Mesodermal cell (in vitro differentiated cells): ENCODE measurements around the gene NAT9.

Source experiments
- H3K27ac ChIP-seq: 2 replicates; pipeline ENCODE4 v1.7.0; 2013; ENCODE audit warnings: mild to moderate bottlenecking, low read depth, low read length, moderate library complexity; ENCODE audit not compliant: severe bottlenecking
- H3K36me3 ChIP-seq: 2 replicates; pipeline ENCODE4 v1.7.1; 2013; ENCODE audit warnings: mild to moderate bottlenecking, low read length, moderate library complexity; ENCODE audit not compliant: control insufficient read depth, insufficient read depth
- H3K4me1 ChIP-seq: one replicate; pipeline ENCODE4 v1.7.1; 2013; ENCODE audit warnings: mild to moderate bottlenecking, low read length; ENCODE audit not compliant: insufficient read depth, control insufficient read depth, poor library complexity, severe bottlenecking
- H3K4me3 ChIP-seq: 2 replicates; pipeline ENCODE4 v1.7.0; 2013; ENCODE audit warnings: low read length, control low read depth, mild to moderate bottlenecking; ENCODE audit not compliant: insufficient read depth, poor library complexity, severe bottlenecking; ENCODE audit errors: extremely low read depth
- H3K9me3 ChIP-seq: 2 replicates; pipeline ENCODE4 v1.7.1; 2013; ENCODE audit warnings: mild to moderate bottlenecking, low read length, moderate library complexity; ENCODE audit not compliant: control insufficient read depth
- WGBS, 2 experiments: methylation state at CpG; one replicate each; pipeline ENCODE4 v1.1.5; 2013; ENCODE audit warnings: missing lambda C conversion rate in 2 of 2; ENCODE audit not compliant: insufficient coverage in 2 of 2; 5-methylcytosine and 5-hydroxymethylcytosine counted together

The NAT9 gene

GRCh38 chr17:74815550-74816370 lies 39.6 kb upstream of the NAT9 start:
- no peak overlapping the region for H3K4me3 ChIP-seq
- no peak overlapping the region for H3K27ac ChIP-seq
- H3K9me3 ChIP-seq, result no peaks in the 10 kb centered on the region
- WGBS, 2 experiments, result 72 to 78% methylated on average over 12 to 15 of the region's 15 CpGs
- H3K36me3 ChIP-seq, result peaks cover 50% of the 10 kb centered on the region
- H3K4me1 ChIP-seq, result peaks cover 10% of the 10 kb centered on the region

- Histone ChIP-seq H3K4me3 (no peak overlapping the region), H3K4me1 (peaks cover 10% of the 10 kb centered on the region), H3K27ac (no peak overlapping the region), H3K9me3 (no peaks in the 10 kb centered on the region), H3K36me3 (peaks cover 48% of the 10 kb centered on the region)
- 91 to 98% methylated on average over 5 to 7 of the region's 7 CpGs for WGBS, 2 experiments
Observed at GRCh38 chr17:74815067-74815466, 38.9 kb upstream of the NAT9 start.

- Histone ChIP-seq H3K9me3 (no peaks in the 10 kb centered on the region), H3K4me3 (no peak overlapping the region), H3K27ac (no peak overlapping the region), H3K36me3 (peaks cover 48% of the 10 kb centered on the region), H3K4me1 (peaks cover 10% of the 10 kb centered on the region)
- WGBS, 2 experiments, result 86 to 88% methylated on average over 4 of the region's 5 CpGs
Observed at GRCh38 chr17:74814453-74814852, 38.3 kb upstream of the NAT9 start.

- H3K27ac ChIP-seq, result no peak overlapping the region
- peaks cover 40% of the 10 kb centered on the region for H3K36me3 ChIP-seq
- H3K9me3 ChIP-seq, result no peaks in the 10 kb centered on the region
- no peak overlapping the region for H3K4me3 ChIP-seq
- 58 to 60% methylated on average over 15 to 20 of the region's 23 CpGs for WGBS, 2 experiments
- H3K4me1 ChIP-seq, result peaks cover 10% of the 10 kb centered on the region
Observed at GRCh38 chr17:74812109-74813009, 36.2 kb upstream of the NAT9 start.

- 94 to 98% methylated on average over 9 to 15 of the region's 15 CpGs for WGBS, 2 experiments
- H3K36me3 ChIP-seq, result peaks cover 38% of the 10 kb centered on the region
- H3K27ac ChIP-seq, result no peak overlapping the region
- H3K9me3 ChIP-seq, result no peaks in the 10 kb centered on the region
- H3K4me1 ChIP-seq, result peaks cover 7% of the 10 kb centered on the region
- H3K4me3 ChIP-seq, result no peak overlapping the region
Observed at GRCh38 chr17:74810699-74811485, 34.7 kb upstream of the NAT9 start.

- H3K27ac ChIP-seq, result no peak overlapping the region
- no peaks in the 10 kb centered on the region for H3K4me1 ChIP-seq
- 89 to 94% methylated on average over 14 to 16 of the region's 17 CpGs for WGBS, 2 experiments
- peaks cover 35% of the 10 kb centered on the region for H3K36me3 ChIP-seq
- H3K4me3 ChIP-seq, result no peak overlapping the region
- no peaks in the 10 kb centered on the region for H3K9me3 ChIP-seq
Observed at GRCh38 chr17:74808714-74809430, 32.7 kb upstream of the NAT9 start.

- peaks cover 26% of the 10 kb centered on the region for H3K36me3 ChIP-seq
- no peak overlapping the region for H3K27ac ChIP-seq
- H3K4me3 ChIP-seq, result no peak overlapping the region
- 87 to 98% methylated on average over 4 of the region's 6 CpGs for WGBS, 2 experiments
- no peaks in the 10 kb centered on the region for H3K4me1 ChIP-seq
- no peaks in the 10 kb centered on the region for H3K9me3 ChIP-seq
Observed at GRCh38 chr17:74807925-74808324, 31.8 kb upstream of the NAT9 start.

GRCh38 chr17:74807441-74807840 lies 31.3 kb upstream of the NAT9 start:
- Histone ChIP-seq H3K27ac (no peak overlapping the region), H3K36me3 (peaks cover 23% of the 10 kb centered on the region), H3K4me3 (no peak overlapping the region), H3K9me3 (no peaks in the 10 kb centered on the region), H3K4me1 (no peaks in the 10 kb centered on the region)
- 91 to 94% methylated on average over 13 of the region's 13 CpGs for WGBS, 2 experiments

- no peaks in the 10 kb centered on the region for H3K9me3 ChIP-seq
- H3K4me3 ChIP-seq, result no peak overlapping the region
- no peak overlapping the region for H3K27ac ChIP-seq
- 94 to 96% methylated on average over 6 of the region's 10 CpGs for WGBS, 2 experiments
- peaks cover 31% of the 10 kb centered on the region for H3K36me3 ChIP-seq
- no peaks in the 10 kb centered on the region for H3K4me1 ChIP-seq
Observed at GRCh38 chr17:74806334-74806733, 30.2 kb upstream of the NAT9 start.

- Histone ChIP-seq H3K4me3 (no peak overlapping the region), H3K9me3 (no peaks in the 10 kb centered on the region), H3K4me1 (no peaks in the 10 kb centered on the region), H3K36me3 (peaks cover 33% of the 10 kb centered on the region), H3K27ac (no peak overlapping the region)
- 86 to 91% methylated on average over 13 to 15 of the region's 15 CpGs for WGBS, 2 experiments
Observed at GRCh38 chr17:74805591-74805991, 29.4 kb upstream of the NAT9 start.
